ENCODE results near the gene RBM26. TPM values are rescaled to one million over a fixed set of nuclear protein-coding genes. Genes with fewer than 3 reads are reported as not detected.
A peak's percentile ranks its signal among the peaks of the same experiment; 100 is the strongest.

RBM26 gene
- polyA plus RNA-seq, 5 donors: 81.0 to 131 (median 111) TPM

DNA sequence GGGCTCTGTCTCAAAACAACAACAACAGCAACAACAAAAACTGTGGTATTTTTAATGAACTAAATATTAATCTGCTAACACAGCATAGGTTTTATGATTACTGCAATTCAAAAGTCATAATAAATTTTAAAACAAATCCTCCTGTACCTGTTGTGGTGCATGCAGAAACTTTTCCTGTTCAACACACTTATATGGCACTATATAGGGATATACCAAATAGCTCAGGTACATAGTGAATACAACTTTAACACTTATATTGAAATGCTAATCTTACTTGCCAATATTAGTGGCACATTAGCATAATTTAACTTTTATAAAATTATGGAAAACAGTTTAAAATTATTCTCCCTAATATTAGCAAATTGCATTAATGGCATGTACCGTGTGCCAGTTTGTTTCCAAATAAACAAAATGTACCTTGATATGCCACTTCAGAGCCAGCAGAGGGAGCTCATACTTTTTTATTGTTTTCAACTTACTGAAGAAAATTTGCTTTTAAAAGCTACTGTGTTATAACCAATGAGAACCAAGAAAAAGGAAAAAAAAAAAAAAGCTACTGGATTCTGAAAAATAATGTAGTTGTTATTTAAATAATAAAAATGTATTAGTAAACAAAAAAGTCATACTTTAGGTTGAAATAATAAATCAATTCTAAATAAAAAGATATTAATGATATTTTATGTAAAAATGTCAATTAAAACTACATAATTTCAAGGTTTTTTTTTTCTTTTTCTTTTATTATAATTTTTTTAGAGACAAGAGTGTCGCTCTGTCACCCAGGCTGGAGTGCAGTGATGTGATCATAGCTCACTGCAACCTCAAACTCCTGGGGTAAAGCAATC is 18.0 kb upstream of the RBM26 start:
- no peak for DNase-seq

DNA sequence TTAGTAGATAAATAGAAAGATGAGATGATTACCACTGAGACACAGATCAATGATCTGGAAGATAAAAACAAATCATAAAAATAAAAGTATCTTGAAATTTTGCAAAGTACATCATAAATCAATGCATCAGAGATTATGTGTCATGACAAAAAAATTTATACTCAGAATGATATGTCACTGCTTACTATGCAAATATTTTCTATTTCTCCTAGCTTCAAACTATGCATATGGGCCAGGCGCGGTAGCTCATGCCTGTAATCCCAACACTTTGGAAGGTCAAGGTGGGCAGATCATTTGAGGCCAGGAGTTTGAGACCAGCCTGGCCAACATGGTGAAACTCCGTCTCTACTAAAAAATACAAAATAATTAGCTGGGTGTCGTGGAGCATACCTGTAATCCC is 17.3 kb upstream of the RBM26 start:
- no peak for DNase-seq

DNA sequence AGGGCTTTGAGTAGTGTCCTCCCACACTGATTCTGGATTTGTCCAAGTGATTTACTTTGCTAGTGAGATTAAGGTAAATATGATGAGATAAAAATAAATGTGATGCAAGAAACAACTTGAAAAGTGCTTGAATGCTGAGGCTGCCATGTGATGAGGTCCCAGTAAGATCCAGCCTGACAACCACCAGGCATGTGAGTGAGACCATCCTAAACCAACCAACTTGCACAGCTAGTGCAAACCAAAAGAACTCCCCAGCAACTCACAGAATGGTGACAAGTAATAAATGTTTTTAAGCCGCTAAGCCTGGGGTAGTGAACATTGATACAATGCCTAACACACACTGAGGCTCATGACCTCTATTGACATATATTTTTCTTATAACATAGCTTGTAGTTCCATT is 13.3 kb upstream of the RBM26 start:
- no peak for DNase-seq

DNA sequence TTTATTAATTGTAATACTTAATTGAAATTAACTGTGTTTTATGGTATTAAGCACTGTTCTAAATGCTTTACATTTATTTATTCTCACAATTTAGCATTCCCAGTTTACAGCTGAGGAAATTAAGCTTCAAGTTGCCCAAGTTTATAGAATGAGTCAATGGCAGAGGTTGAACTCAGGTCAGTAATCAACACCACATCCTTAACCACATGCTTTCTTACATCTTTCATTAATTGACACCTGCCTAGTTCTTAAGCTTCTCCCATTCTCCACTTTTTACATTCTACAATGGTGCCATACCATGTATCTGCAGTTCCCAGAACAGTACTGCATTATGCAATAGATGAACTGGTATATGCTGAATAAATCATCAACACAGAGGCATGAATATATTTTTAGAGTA is 11.7 kb upstream of the RBM26 start:
- DNase-seq: no peak

DNA sequence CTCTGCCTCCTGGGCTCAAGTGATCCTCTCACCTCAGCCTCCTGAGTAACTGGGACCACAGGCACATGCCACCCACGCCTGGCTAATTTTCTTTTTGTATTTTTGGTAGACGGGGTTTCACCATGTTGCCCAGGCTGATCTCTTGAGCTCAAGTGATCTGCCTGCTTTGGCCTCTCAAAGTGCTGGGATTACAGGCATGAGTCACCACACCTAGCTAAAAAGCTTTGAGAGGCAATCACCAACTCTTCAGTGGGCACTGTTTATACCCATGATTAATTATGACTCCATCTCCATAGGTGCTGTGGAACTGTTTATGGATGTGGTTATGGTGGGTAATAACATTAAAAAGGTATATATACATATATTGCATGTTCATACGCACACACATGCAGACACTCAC is 7.5 kb upstream of the RBM26 start:
- DNase-seq: no peak

DNA sequence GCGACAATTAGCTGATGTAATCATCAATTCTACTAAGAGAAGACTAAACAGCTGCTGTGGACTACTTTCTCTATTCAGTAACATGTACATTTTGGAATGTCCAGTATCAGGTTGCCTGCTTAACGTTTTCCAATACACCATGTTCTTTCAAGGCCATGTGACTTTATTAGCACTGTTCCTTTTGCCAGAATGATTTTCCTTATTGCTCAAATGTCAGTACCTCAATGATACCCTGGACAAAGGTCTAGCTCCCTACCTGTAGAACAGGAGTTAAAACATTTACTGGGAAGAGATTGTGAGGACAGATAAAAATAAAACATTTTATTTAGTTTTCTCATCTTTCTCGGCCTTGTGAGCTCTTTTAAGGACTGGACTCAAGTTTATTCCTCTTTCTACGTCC is 3.8 kb upstream of the RBM26 start:
- no peak for DNase-seq

DNA sequence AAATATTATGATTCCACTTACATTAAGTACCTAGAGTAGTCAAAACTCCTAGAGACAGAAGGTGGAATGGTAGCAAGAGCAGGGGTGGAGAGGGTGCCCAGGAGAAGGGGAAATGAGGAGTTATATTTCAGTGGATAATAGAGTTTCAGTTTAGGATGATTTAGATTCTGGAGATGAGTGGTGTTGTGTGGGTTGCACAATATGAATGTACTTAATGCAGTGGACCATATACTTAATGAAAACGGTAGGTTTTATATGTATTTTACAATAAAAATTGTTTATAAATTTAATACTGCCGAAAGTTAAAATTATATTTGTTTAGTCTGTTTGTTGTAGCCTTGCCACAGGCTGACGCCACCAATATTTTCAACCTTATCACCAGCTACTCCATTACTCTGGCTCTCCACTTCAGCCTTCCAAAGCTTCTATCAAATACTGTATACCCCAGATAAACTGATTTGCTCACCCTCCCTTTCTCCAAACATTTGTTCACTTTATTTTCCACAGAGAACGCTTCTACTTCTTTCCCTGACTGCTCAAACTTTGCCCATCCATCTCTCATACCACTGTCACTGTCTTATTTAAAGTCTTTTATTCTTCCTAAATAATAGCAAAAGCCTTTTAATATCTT is 1.4 kb upstream of the RBM26 start:
- DNase-seq: no peak

DNA sequence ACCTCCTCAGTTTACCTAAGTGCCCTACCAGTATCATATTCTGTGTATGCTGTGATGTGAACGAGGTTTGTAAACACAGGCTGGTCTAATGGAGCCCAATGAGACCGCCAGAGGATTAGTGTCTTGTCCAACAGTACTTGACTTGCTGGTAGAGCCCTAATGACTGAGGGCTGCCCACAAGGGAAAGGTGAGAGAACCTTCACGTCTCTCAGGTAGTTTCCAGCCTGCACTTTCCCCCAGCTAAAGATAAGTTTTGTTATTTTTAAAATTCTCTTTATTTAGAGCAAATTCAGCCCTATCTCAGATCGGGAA is 498 bp upstream of the RBM26 start:
- no peak for DNase-seq

DNA sequence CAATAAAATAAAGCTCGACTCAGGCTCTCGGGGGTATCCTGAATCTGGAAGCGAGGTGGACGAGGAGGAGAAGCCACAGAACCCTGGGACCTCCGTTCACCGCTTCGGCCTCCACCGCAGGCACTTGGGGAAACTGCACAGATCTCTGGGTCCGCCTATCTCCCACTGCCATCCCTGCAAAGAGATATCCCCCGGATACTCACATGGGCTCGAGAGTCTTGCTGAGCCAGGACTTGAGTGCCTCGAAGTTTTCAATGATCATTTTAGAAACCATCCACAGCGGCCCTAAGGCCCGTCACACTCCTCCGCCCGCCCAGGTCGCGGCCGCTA is 589 bp downstream of the RBM26 start:
- DNase-seq: peak in 1 of 2 donors; percentile 42

DNA sequence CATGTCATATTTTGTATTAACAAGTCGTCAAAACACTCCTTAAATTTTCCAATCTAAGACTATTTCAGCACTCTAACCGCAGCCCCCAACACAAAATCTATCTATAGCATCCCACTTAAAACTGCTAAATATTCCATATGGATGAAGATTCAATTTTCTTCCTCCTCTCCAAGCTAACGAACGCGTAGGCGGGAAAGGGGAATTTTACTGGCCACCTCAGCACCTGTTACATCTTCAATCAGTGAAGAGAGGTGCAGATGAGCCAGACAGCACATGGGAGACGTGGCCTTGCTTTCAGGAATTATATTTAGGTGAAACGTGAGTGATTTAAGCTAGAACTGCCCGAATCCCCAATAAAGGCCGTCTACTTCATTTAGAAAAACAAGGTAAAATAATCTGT is 1.1 kb downstream of the RBM26 start:
- DNase-seq: no peak

DNA sequence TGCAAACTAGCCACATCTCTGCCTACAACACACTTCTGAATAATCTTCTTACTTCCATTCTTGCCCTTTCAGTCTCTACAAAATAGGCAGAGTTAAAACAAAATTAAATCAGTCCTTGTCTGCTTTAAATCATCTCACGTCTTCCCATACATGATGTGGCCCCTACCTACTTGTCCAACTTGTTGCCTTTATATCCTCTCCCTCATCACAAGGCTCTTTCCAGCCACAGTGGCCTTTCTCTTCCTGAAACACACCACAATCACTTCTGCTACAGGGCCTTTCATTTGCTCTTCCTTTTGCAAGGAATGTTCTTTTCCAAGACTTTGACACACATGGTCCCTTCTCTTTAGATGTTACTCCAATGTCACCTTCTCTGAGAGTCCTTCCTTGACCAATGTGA is 1.7 kb downstream of the RBM26 start:
- DNase-seq: no peak

DNA sequence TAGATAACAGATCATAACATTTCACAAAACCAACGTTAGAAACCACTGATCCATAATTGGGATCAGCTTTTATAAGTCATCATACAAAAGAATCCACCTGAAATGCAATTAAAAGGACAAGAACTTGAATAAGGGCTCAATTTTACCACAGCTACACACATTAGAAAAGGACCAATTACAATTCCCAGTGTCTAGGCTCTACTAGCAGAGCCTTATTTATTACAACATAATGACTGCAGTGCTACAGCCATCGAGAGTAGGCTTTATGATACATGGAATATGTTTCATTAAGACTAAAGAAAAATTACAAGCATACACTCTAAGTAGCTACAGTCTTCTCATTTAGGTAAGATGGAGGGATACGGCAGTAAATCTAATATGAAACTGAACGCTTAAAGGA is 2.9 kb downstream of the RBM26 start:
- no peak for DNase-seq

DNA sequence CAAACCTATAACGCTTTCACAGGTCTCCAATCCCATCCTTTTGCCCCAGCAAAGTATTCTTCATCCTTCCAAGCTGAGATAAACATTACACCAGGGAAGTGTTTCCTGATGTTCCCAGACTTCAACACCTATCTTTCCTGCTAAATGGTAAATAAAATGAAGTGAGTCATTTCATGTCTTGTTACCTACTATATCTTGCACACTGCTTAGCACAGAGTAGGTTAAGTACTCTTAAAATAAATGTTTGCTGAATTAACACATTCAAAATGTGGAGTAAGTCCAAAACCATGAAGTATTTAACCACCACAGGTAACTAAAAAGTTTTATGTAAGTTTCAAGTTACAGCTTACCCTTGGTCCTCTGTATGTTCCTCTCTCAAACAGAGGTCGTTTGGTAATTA is 3.4 kb downstream of the RBM26 start:
- no peak for DNase-seq

DNA sequence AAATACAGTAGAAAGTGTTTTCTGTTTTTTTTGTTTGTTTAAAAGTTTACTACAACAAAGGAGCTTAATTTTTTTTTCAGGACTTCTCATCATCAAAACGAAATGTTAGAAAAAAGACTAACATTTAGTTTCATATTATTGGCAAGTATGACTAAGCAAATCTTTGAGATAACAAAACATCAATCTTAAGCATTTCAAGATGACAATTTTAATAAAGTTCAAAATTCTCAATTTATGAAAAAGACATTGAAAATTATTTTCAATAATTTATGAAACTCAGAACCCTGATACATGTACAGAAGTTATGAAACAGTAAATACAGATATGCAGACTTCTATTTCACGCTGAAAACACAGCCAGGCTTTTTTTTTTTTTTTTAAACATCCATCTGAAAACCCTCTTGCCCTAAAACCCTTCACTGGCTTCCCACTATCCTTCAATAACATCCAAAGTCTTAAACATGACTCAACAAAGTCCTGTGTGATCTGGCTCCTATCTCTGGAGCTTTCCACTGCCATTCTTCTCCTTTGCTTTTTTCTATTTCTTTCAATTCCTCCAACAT is 3.9 kb downstream of the RBM26 start:
- no peak for DNase-seq

DNA sequence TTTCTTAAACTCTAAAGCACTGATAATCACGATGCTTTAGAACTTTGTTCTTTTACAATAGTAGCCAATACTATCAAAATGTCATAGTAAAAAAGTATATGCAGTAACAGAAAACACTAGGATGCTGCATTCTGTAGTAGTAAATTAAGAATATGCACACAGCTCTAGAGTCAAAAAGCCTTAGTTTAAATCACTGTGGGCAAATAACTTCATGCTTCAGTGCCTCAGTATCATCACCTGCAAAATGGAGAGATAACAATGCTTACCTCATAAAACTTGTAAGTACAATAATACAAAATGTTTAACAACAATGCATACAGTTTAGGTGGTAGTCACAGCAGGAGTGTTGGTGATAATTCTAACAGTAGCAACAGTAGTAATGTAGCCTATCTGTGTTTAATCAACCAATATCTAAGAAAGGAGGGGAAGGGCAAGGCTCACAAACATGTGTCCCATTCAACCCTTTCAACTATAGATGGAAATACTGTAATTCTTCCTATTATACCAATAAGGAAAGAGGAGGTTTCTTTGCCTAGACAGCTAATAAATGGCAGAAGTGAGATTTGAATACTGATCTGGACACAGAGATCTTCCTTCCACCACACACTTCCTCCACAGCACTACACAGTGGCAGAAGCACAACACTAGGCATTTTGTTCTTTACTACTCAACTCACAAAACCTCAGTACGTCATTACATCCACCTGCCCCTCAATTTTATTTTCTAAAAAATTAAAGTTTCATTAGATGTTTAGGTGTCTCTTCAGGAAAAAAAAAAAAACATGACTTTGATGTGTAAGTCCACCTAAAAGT is 4.6 kb downstream of the RBM26 start:
- DNase-seq: no peak

DNA sequence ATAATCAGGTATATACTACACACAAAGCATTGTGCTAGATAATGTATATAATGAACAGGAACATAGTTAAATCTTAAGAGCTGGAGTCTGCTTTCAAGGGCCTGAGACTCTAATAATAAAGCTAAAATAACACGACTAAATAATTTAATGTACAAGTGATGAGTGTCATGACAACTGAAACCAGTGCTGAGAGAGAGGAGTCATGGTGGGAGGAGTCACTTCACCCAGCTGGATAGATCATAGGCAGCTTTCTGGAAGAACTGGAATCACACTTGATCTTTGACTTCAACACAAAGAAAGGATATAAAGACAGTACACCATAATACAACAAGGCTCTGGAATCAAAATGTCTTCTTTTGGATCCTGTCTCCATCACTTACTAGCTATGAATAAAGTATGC is 7.1 kb downstream of the RBM26 start:
- DNase-seq: no peak

DNA sequence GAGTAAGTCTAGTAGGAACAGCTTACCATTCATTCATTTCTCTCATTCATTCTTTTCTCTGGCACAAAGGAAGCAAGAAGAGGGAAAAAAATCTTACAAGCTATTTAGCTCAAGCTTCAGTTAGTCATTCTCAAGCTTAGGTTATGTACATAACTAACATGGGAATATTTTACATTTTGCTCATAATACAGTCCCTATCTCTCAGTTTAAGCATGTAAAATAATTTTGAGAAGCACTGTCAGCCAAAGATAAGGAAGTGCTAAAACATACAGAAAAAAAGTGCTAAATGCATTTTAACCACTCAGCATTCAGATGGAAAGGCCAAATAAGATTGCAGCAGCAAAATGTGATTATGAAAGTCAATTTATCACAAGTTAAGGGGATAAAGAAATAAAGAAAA is 7.9 kb downstream of the RBM26 start:
- DNase-seq: no peak

DNA sequence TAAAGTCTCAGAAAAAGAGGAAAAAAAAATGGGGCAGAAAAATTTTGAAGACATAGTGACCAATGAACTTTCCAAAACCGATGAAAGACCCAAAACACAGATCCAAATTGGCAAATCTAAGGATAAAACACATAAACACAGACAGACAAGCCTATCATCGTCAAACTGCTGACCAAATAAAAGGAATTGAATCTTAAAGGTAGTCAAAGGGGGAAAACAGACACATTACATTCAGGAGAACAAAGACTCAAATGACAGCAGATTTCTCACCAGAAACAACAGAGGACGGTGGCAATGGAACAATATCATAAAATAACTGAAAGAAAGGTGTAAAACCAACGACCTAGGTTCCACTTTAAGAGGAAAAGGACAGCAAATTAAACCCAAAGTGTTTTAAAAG is 10.2 kb downstream of the RBM26 start:
- DNase-seq: no peak

DNA sequence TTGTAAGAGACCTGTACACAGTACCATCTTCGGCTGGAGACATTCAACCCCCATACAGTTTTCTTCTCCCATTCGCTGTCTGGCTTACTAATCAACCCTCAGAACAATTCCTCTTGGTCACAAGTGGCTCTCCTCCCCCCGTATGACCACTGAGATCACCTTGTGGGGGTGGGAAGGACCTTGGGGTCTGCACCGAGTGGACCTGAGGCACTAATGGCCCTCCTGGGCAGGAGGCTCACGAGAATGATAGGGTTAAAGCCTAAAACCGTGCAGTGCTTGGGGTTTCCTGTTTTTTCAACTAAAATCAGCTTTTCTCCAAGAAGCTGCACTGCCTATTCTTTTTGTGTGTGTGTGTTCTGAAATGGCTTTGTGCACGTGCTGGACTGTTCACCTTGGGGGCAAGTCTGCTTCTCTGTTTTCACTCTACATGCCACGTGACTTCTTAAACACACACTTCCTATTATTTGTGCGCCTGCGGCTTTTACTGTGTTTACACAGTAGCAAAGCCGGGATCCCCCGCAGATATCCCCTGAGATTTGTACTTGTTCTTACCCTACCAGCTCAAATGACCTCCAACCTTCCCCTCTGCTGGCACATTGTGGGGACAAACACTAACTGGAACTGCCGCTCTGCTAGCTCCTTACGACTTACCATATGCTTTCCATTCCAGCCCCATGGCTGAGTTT is 12.3 kb downstream of the RBM26 start:
- no peak for DNase-seq

DNA sequence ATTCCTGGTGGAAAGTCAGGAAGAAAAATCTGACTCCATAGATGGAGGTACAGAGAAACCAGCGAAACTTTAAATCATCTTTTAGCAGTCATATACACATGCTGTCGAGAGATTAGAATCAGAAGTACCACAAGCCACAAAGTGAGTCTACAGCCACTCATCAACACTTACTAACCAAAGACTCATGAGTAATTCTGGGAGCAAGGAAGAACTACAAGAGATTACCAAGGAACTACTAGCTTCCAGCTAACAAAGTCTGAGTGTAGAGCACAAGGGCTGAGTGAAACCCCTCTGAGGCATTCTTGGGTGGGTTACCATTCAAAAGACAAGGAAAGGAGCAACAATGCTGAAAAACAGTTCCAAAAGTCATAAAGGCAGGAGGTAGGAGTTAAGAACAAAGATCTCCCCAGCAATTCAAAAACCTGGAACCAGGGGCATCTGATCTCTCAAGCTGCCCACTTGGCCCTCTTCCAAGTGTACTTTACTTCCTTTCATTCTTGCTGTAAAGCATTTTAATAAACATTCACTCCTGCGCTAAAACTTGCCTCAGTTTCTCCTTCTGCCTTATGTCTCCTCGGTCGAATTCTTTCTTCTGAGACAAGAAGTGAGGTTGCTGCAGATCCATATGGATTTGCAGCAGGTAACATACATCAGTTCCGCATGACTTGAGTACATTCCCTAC is 13.0 kb downstream of the RBM26 start:
- no peak for DNase-seq

DNA sequence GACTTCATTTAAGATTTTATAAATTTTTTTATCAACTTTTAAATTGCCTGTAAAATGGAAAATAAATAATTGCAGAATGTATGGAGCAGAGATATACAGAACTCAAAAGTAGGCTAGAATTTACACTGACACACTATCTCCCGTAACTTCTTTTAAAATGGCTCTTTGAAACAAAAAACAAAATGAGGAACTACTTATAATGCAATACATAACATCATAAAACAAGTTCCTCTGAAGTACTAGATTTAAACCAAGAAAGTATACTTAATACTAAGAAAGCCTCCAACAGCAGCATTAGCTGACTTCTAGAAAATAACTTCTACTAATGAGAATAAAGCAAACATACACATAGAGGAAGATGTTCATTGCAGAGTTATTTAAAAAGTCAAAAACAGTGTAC is 17.0 kb downstream of the RBM26 start:
- no peak for DNase-seq

DNA sequence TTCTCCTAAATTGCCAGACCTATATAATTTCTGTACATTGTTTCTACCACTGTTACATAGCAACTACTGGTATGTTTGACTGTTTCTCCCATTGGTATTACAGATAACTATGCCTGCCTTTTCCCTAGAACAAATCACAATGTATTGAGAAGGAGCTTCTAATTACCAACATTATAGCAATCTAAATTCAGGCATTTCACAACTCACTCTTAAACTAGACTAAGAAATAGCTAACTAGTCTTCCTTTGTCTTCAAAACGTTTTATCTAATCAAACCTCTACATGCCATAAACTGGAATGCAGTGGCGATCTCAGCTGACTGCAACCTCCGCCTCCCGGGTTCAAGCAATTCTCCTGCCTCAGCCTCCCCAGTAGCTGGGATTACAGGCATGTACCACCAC is 18.2 kb downstream of the RBM26 start:
- DNase-seq: no peak

Measured in right lung (tissue), 5 donors.